ENCODE measurements around the gene ZNF385B.

Gene ZNF385B

DNA sequence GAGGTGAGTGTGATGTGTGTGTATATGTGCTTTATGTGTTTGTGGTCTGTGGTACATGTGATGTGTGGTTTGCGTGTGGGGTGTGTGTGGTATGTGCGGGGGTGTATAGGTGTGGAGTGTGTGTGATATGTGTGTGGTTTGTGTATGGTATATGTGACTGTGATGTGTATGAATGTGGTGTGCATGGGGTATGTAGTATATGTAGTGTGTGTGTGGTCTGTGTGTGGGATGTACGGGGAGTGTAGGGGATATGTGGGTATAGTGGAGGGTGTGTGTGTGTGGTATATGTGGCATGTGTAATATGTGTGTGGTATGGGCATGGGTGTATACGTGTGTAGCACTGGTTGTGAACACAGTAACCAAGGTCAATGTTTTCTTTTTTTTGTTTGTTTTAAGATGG, 87.4 kb downstream of the ZNF385B start:
- H3K4me3 ChIP-seq (replicated peaks; ENCODE audit: low read depth, low read length) = no peak overlapping the region
- DNase-seq (ENCODE audit: low read depth) = no peak
- no peak for TF ChIP-seq CTCF (IDR thresholded peaks at IDR 0.05; ENCODE audit: low read length, missing control alignments)

DNA sequence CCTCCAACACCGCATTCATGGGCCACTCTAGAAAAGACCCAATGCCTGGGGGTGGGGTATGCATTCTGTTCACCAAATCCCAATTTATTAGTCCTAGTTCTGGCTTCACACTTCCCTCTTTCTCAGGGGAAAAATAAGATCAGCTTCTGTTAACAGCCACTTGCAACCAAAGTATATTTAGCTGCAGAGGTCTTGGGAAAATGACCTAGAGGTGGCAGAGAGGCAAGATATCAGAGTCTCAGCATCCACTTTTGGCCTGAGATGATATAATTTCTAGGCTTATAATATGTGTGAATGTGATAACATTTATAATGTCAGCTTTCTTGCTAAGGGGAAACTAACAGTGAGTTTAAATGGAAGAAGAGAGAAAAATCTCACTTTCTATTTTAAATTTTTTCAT, 89.1 kb downstream of the ZNF385B start:
- no peak for TF ChIP-seq CTCF (IDR thresholded peaks at IDR 0.05; ENCODE audit: low read length, missing control alignments)
- no peak overlapping the region for H3K4me3 ChIP-seq (replicated peaks; ENCODE audit: low read depth, low read length)
- DNase-seq (ENCODE audit: low read depth) = no peak

DNA sequence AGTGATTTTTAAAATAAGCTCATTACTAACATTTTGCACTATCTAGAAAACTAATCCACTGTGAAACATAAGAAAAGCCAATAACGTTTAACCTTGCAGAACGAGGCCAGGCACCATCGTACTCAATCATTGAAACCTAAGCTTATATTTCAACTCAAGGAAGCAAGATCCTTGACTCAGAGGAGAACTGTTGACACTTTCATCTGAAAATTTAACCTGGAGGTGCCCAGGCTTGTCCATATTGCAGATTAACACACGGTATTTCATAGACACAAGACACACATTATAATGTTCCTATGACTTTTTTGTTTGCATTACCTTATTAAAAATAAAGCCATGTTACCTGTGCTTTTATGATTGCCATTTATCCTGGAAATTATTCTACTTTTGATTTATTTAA, 89.6 kb downstream of the ZNF385B start:
- H3K4me3 ChIP-seq (replicated peaks; ENCODE audit: low read depth, low read length) = no peak overlapping the region
- DNase-seq (ENCODE audit: low read depth) = no peak
- TF ChIP-seq CTCF (IDR thresholded peaks at IDR 0.05; ENCODE audit: low read length, missing control alignments) = no peak

GRCh38 chr2:179770029-179770428, 91.4 kb downstream of the ZNF385B start:
- TF ChIP-seq CTCF (IDR thresholded peaks at IDR 0.05; ENCODE audit: low read length, missing control alignments) = no peak
- no peak overlapping the region for H3K4me3 ChIP-seq (replicated peaks; ENCODE audit: low read depth, low read length)
- DNase-seq (ENCODE audit: low read depth) = no peak

DNA sequence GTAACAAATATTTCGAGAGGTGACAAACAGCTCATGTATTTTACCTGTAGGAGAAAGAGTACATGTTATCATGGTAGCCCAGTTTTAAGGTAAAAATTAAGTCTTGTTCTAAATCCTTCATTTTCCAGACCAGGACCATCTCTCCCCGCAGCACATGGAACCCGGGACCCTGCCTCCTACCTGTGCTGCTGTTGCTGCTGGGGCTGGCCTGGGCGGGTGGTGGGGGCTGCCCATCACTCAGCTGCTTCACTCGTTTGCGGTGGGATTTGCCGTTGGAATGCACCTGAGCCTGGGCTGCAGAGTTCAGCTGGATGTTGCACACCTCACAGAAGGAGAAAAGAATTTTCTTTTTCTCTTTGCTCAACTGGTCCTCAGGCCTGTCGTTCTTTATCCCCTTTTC, 92.1 kb downstream of the ZNF385B start:
- TF ChIP-seq CTCF (IDR thresholded peaks at IDR 0.05; ENCODE audit: low read length, missing control alignments) = no peak
- no peak overlapping the region for H3K4me3 ChIP-seq (replicated peaks; ENCODE audit: low read depth, low read length)
- DNase-seq (ENCODE audit: low read depth) = no peak

GRCh38 chr2:179768765-179769164, 92.6 kb downstream of the ZNF385B start:
- no peak overlapping the region for H3K4me3 ChIP-seq (replicated peaks; ENCODE audit: low read depth, low read length)
- peak; percentile 76 for DNase-seq (ENCODE audit: low read depth)
- no peak for TF ChIP-seq CTCF (IDR thresholded peaks at IDR 0.05; ENCODE audit: low read length, missing control alignments)

GRCh38 chr2:179765666-179766065, 95.7 kb downstream of the ZNF385B start:
- H3K4me3 ChIP-seq (replicated peaks; ENCODE audit: low read depth, low read length) = no peak overlapping the region
- no peak for TF ChIP-seq CTCF (IDR thresholded peaks at IDR 0.05; ENCODE audit: low read length, missing control alignments)
- DNase-seq (ENCODE audit: low read depth) = no peak

Data from fibroblast of pulmonary artery (primary cell).